Erythroblast (primary cell): ENCODE results near the gene AK5.

ENCODE experiments used
- GATA1 ChIP-seq: IDR thresholded peaks from 2 replicates; pipeline ENCODE4 v1.6.1; 2011; ENCODE audit warnings: low read depth, mild to moderate bottlenecking, control low read depth, low read length, moderate library complexity
- POLR2A ChIP-seq: IDR thresholded peaks from 2 replicates; pipeline ENCODE4 v1.6.1; 2011; ENCODE audit warnings: mild to moderate bottlenecking, low read length

- TF ChIP-seq POLR2A = no peak
- TF ChIP-seq GATA1 = no peak
These were observed 34.2 kb downstream of the AK5 start for GRCh38 chr1:77316006-77316405.
